ENCODE results near the gene ZNF217. TPM values are rescaled to one million over a fixed set of nuclear protein-coding genes. Genes with fewer than 3 reads are reported as not detected.

Gene ZNF217
- total and polyA plus RNA-seq, 2 of the 8 experiments (the other 6 are each of a cell fraction or from before 2014, with no cell fraction given) = 15.3 to 87.9 TPM

DNA sequence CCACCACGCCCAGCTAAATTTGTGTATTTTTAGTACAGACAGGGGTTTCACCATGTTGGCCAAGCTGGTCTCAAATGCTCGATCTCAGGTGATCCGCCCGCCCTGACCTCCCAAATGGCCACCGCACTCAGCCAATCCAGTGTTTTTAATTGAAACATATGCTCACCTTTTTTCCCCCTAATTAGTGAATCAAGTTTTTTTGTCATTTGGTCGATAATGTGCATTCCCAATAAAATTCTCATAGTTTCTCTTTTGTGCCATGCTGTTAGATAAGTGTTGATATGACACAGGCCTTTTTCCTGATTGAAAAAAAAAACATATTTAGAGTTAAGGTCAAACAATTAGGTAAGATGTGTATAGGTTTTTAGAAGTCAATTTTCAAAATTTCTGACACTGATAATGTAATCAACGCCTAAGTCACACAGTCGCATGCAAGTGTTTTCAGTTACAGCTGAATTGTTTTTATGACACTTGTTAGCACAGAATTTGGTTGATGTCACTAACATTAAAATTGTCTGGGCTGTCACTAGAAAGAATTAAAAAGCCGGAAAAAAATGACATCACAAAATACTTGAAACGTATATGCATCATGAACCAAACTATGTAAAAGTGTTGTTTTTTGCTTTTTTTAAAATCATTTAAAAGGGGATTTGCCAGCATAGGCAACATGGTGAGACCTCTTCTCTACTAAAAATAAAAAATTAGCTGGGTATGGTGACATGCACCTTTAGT lies 21.9 kb downstream of the ZNF217 start:
- no peak overlapping the region for H4K5ac ChIP-seq (ENCODE audit: insufficient read length, low read depth, low read length)
- ChIA-PET POLR2A (ENCODE audit: partially characterized antibody) (no interaction called here), CTCF (ENCODE audit: partially characterized antibody) (interaction anchor here (0.6 kb wide), 1 partner anchor 110 kb away, joined by 3 read pairs; no protein-coding TSS in a partner anchor)
- no peak overlapping the region for H3K9ac ChIP-seq (replicated peaks in 1 of 4; ENCODE audit: extremely low read depth in 1 of 4, low read depth in 3 of 4, low read length in 3 of 4)
- H3K4me2 ChIP-seq (ENCODE audit: insufficient read depth in 1 of 2, low read depth in 2 of 2, low read length in 2 of 2) = no peak overlapping the region
- H3K9me3 ChIP-seq (ENCODE audit: insufficient read depth in 2 of 2, low read depth in 1 of 2, low read length in 1 of 2) = no peaks in the 10 kb centered on the region
- H2AFZ ChIP-seq (ENCODE audit: low read length) = no peak overlapping the region
- H3K79me1 ChIP-seq (ENCODE audit: low read depth, low read length) = peaks cover 4% of the 10 kb centered on the region; the same call in 1 of the 2 replicates
- 95% methylated on average over 10 of the region's 10 CpGs; no CpG with 5 or more reads in 1 of the 2 experiments for WGBS, 2 experiments (ENCODE audit: extremely low coverage in 1 of 2, insufficient coverage in 1 of 2, insufficient read length in 1 of 2, insufficient replicate concordance in 2 of 2, low coverage in 1 of 2, low lambda C conversion rate in 2 of 2, missing lambda C conversion rate in 1 of 2)
- no peaks in the 10 kb centered on the region for H3K23me2 ChIP-seq (ENCODE audit: low read depth, low read length)
- H3K56ac ChIP-seq (replicated peaks; ENCODE audit: insufficient read length, low read depth, low read length) = no peak overlapping the region
- H3K23ac ChIP-seq (ENCODE audit: insufficient read length) = no peak overlapping the region
- no peak overlapping the region for H4K91ac ChIP-seq (replicated peaks; ENCODE audit: insufficient read length, low read length)
- no peak overlapping the region for H2BK15ac ChIP-seq (ENCODE audit: low read length)
- H4K8ac ChIP-seq (ENCODE audit: extremely low read depth, insufficient read depth, low read length) = no peak overlapping the region
- no peak overlapping the region for H3K14ac ChIP-seq (ENCODE audit: insufficient read length)
- no peak overlapping the region for H2BK5ac ChIP-seq (ENCODE audit: low read depth, low read length)
- H3K79me2 ChIP-seq (ENCODE audit: control insufficient read depth in 1 of 2, insufficient read depth in 2 of 2, low read length in 2 of 2) = peaks cover 18 to 84% of the 10 kb centered on the region in 2 experiments
- no peak overlapping the region for H3K4ac ChIP-seq (replicated peaks; ENCODE audit: insufficient read length, low read depth, low read length)
- H2BK12ac ChIP-seq (ENCODE audit: low read depth, low read length) = no peak overlapping the region
- no peak overlapping the region for H3K4me3 ChIP-seq (ENCODE audit: extremely low read depth in 1 of 4, insufficient read depth in 2 of 4, low read depth in 3 of 4, low read length in 4 of 4)
- no peak overlapping the region for H2AK5ac ChIP-seq (ENCODE audit: low read depth, low read length)
- no peak overlapping the region for H3K27ac ChIP-seq (ENCODE audit: low read depth, low read length)
- no peaks in the 10 kb centered on the region for H3K4me1 ChIP-seq (replicated peaks in 1 of 4; ENCODE audit: control insufficient read depth in 3 of 4, insufficient read depth in 4 of 4, low read length in 3 of 4)
- H3K27me3 ChIP-seq (replicated peaks in 1 of 4; ENCODE audit: control insufficient read depth in 3 of 4, extremely low read depth in 1 of 4, insufficient read depth in 3 of 4, low read length in 3 of 4) = no peaks in the 10 kb centered on the region
- FAIRE-seq = no peak
- no peak for DNase-seq (ENCODE audit: low read depth in 1 of 2, low spot score in 2 of 2)
- no peak overlapping the region for H2BK20ac ChIP-seq (ENCODE audit: low read length)
- H3K36me3 ChIP-seq (ENCODE audit: control insufficient read depth in 2 of 4, insufficient read depth in 4 of 4, low read length in 3 of 4) = peaks cover 54 to 99% (median 77%) of the 10 kb centered on the region in 4 experiments
- peaks cover 14 to 20% of the 10 kb centered on the region in 2 experiments for H4K20me1 ChIP-seq (replicated peaks in 1 of 2; ENCODE audit: control insufficient read depth in 1 of 2, insufficient read depth in 2 of 2, low read length in 2 of 2)
- no peak overlapping the region for H2BK120ac ChIP-seq (replicated peaks; ENCODE audit: low read depth, low read length)
- H3K18ac ChIP-seq (ENCODE audit: extremely low read depth, low read length) = no peak overlapping the region
- TF ChIP-seq BRCA1 (IDR thresholded peaks at IDR 0.05; ENCODE audit: low read depth, low read length) (no peak), KDM5A (IDR thresholded peaks at IDR 0.05; ENCODE audit: low read length) (no peak), CTBP2 (IDR thresholded peaks at IDR 0.05; ENCODE audit: borderline replicate concordance, insufficient read depth, insufficient read length, low read length) (no peak)

Data from H1 (cell line).